ENCODE results near the gene DGUOK. TPM values are rescaled to one million over a fixed set of nuclear protein-coding genes. Genes with fewer than 3 reads are reported as not detected.

DGUOK gene
- total and polyA plus RNA-seq, 10 of the 15 experiments (the other 5 are each of a cell fraction or from before 2014, with no cell fraction given) = 64.4 to 234 (median 91.4) TPM

- intact Hi-C loops (cut with micrococcal nuclease; ENCODE audit: unreplicated experiment) (no loop called here), in situ Hi-C loops (cut with MboI) (no loop called here)
- no peaks in the 10 kb centered on the region for H3K9me3 ChIP-seq (replicated peaks; ENCODE audit: control insufficient read depth, insufficient read depth, low read length)
- FAIRE-seq (no peak), ATAC-seq (no peak), DNase-seq (ENCODE audit: low read depth, low spot score) (no peak)
- peaks cover 0 to 14% of the 10 kb centered on the region in 2 experiments; a peak in 3 of 4 replicates for H3K36me3 ChIP-seq (ENCODE audit: control insufficient read depth in 2 of 2, insufficient read depth in 2 of 2, low read length in 1 of 2)
- H3K79me2 ChIP-seq (ENCODE audit: control insufficient read depth, insufficient read depth, low read length) = peaks cover 67% of the 10 kb centered on the region
- peaks cover 8% of the 10 kb centered on the region; the same call in 1 of the 2 replicates for H3K4me1 ChIP-seq (ENCODE audit: control insufficient read depth, insufficient read depth, low read length)
- no TSS peak for BruUV-seq (replicated peaks)
- no peaks in the 10 kb centered on the region for H4K20me1 ChIP-seq (ENCODE audit: control insufficient read depth, insufficient read depth)
- ChIA-PET CTCF (interaction anchor here (1.3 to 2.6 kb wide), 5 partner anchors 26 to 114 kb away, joined by 3 to 10 read pairs (median 5); partner anchors contain the start of gene STAMBP), POLR2A (interaction anchor here (1.4 to 2.1 kb wide), 4 partner anchors 8 to 41 kb away, joined by 3 to 5 read pairs (median 4); no protein-coding TSS in a partner anchor), RAD21 (ENCODE audit: unreplicated experiment) (interaction anchor here (1.3 to 2.3 kb wide), 3 partner anchors 32 to 52 kb away, joined by 5 to 6 read pairs (median 5); no protein-coding TSS in a partner anchor), SMC1A (ENCODE audit: uncharacterized antibody, unreplicated experiment) (interaction anchor here (1.3 to 3.2 kb wide), 6 partner anchors 11 to 115 kb away, joined by 3 to 17 read pairs (median 4); no protein-coding TSS in a partner anchor)
- no peak overlapping the region for H2AFZ ChIP-seq (ENCODE audit: control insufficient read depth, low read depth, low read length)
- H3K9ac ChIP-seq (ENCODE audit: control insufficient read depth, insufficient read depth, low read length) = no peak overlapping the region
- H3K4me2 ChIP-seq (ENCODE audit: control insufficient read depth, insufficient read depth) = no peak overlapping the region
- no peak overlapping the region for H3K4me3 ChIP-seq
- no peak overlapping the region for H3K27ac ChIP-seq (ENCODE audit: control insufficient read depth, insufficient read depth)
- H3K27me3 ChIP-seq (replicated peaks in 1 of 2; ENCODE audit: control insufficient read depth in 2 of 2, insufficient read depth in 2 of 2, low read length in 1 of 2) = no peaks in the 10 kb centered on the region
- TF ChIP-seq, protein P1, sequence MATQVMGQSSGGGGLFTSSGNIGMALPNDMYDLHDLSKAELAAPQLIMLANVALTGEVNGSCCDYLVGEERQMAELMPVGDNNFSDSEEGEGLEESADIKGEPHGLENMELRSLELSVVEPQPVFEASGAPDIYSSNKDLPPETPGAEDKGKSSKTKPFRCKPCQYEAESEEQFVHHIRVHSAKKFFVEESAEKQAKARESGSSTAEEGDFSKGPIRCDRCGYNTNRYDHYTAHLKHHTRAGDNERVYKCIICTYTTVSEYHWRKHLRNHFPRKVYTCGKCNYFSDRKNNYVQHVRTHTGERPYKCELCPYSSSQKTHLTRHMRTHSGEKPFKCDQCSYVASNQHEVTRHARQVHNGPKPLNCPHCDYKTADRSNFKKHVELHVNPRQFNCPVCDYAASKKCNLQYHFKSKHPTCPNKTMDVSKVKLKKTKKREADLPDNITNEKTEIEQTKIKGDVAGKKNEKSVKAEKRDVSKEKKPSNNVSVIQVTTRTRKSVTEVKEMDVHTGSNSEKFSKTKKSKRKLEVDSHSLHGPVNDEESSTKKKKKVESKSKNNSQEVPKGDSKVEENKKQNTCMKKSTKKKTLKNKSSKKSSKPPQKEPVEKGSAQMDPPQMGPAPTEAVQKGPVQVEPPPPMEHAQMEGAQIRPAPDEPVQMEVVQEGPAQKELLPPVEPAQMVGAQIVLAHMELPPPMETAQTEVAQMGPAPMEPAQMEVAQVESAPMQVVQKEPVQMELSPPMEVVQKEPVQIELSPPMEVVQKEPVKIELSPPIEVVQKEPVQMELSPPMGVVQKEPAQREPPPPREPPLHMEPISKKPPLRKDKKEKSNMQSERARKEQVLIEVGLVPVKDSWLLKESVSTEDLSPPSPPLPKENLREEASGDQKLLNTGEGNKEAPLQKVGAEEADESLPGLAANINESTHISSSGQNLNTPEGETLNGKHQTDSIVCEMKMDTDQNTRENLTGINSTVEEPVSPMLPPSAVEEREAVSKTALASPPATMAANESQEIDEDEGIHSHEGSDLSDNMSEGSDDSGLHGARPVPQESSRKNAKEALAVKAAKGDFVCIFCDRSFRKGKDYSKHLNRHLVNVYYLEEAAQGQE (IDR thresholded peaks at IDR 0.05; ENCODE audit: low read depth, low read length) = no peak
- no peak for TF ChIP-seq EED (IDR thresholded peaks at IDR 0.05; ENCODE audit: low read depth)
- TF ChIP-seq IRF5 (IDR thresholded peaks at IDR 0.05; ENCODE audit: borderline replicate concordance) = no peak
- no peak for TF ChIP-seq KLF5 (IDR thresholded peaks at IDR 0.05; ENCODE audit: partially characterized antibody)
- TF ChIP-seq STAT1 (conservative IDR thresholded peaks at IDR 0.05) = no peak
- TF ChIP-seq, protein P2, sequence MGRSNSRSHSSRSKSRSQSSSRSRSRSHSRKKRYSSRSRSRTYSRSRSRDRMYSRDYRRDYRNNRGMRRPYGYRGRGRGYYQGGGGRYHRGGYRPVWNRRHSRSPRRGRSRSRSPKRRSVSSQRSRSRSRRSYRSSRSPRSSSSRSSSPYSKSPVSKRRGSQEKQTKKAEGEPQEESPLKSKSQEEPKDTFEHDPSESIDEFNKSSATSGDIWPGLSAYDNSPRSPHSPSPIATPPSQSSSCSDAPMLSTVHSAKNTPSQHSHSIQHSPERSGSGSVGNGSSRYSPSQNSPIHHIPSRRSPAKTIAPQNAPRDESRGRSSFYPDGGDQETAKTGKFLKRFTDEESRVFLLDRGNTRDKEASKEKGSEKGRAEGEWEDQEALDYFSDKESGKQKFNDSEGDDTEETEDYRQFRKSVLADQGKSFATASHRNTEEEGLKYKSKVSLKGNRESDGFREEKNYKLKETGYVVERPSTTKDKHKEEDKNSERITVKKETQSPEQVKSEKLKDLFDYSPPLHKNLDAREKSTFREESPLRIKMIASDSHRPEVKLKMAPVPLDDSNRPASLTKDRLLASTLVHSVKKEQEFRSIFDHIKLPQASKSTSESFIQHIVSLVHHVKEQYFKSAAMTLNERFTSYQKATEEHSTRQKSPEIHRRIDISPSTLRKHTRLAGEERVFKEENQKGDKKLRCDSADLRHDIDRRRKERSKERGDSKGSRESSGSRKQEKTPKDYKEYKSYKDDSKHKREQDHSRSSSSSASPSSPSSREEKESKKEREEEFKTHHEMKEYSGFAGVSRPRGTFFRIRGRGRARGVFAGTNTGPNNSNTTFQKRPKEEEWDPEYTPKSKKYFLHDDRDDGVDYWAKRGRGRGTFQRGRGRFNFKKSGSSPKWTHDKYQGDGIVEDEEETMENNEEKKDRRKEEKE (IDR thresholded peaks at IDR 0.05) = no peak
- TF ChIP-seq CHD4 (IDR thresholded peaks at IDR 0.05) = no peak
- TF ChIP-seq RBBP5 (conservative IDR thresholded peaks at IDR 0.05) = no peak
- TF ChIP-seq HDGF (IDR thresholded peaks at IDR 0.05) = no peak
- TF ChIP-seq RAD51 (IDR thresholded peaks at IDR 0.05) = no peak
- TF ChIP-seq FOS (IDR thresholded peaks at IDR 0.05; ENCODE audit: borderline replicate concordance, extremely low read depth, insufficient read length) = no peak
- TF ChIP-seq, protein P3, sequence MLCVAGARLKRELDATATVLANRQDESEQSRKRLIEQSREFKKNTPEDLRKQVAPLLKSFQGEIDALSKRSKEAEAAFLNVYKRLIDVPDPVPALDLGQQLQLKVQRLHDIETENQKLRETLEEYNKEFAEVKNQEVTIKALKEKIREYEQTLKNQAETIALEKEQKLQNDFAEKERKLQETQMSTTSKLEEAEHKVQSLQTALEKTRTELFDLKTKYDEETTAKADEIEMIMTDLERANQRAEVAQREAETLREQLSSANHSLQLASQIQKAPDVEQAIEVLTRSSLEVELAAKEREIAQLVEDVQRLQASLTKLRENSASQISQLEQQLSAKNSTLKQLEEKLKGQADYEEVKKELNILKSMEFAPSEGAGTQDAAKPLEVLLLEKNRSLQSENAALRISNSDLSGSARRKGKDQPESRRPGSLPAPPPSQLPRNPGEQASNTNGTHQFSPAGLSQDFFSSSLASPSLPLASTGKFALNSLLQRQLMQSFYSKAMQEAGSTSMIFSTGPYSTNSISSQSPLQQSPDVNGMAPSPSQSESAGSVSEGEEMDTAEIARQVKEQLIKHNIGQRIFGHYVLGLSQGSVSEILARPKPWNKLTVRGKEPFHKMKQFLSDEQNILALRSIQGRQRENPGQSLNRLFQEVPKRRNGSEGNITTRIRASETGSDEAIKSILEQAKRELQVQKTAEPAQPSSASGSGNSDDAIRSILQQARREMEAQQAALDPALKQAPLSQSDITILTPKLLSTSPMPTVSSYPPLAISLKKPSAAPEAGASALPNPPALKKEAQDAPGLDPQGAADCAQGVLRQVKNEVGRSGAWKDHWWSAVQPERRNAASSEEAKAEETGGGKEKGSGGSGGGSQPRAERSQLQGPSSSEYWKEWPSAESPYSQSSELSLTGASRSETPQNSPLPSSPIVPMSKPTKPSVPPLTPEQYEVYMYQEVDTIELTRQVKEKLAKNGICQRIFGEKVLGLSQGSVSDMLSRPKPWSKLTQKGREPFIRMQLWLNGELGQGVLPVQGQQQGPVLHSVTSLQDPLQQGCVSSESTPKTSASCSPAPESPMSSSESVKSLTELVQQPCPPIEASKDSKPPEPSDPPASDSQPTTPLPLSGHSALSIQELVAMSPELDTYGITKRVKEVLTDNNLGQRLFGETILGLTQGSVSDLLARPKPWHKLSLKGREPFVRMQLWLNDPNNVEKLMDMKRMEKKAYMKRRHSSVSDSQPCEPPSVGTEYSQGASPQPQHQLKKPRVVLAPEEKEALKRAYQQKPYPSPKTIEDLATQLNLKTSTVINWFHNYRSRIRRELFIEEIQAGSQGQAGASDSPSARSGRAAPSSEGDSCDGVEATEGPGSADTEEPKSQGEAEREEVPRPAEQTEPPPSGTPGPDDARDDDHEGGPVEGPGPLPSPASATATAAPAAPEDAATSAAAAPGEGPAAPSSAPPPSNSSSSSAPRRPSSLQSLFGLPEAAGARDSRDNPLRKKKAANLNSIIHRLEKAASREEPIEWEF (IDR thresholded peaks at IDR 0.05; ENCODE audit: insufficient replicate concordance, low read depth, low read length) = no peak
These were observed 11.2 kb downstream of the DGUOK start for GRCh38 chr2:73937899-73938298.

Data from GM12878 (cell line).